H9 (cell line): ENCODE results near the gene PCGF3. TPM values are rescaled to one million over a fixed set of nuclear protein-coding genes. Genes with fewer than 3 reads are reported as not detected.
"Not testable (repeated sequence)": the region's sequence is repeated elsewhere in the genome, so short reads cannot be mapped to it uniquely, and the experiment has no call there.

Source experiments
- DNase-seq: peaks from one replicate; pipeline ENCODE4 v3.0.0-alpha.2; 2017
- H2AFZ ChIP-seq: one replicate; pipeline ENCODE4 v1.6.1; 2013; ENCODE audit warnings: mild to moderate bottlenecking, low read length, control low read depth, moderate library complexity
- H2AK5ac ChIP-seq: 2 replicates; pipeline ENCODE4 v1.6.1; 2013; ENCODE audit warnings: low read length, control low read depth, mixed read lengths; ENCODE audit not compliant: insufficient read length
- H2BK120ac ChIP-seq: one replicate; pipeline ENCODE4 v1.6.1; 2013; ENCODE audit warnings: low read depth, mild to moderate bottlenecking, low read length, control low read depth, inconsistent platforms; ENCODE audit not compliant: poor library complexity, severe bottlenecking
- H2BK12ac ChIP-seq: 2 replicates; pipeline ENCODE4 v1.6.1; 2013; ENCODE audit warnings: low read length, control low read depth, mixed read lengths, low read depth; ENCODE audit not compliant: insufficient read length
- H2BK15ac ChIP-seq: 2 replicates; pipeline ENCODE4 v1.6.1; 2013; ENCODE audit warnings: low read depth, low read length, control low read depth
- H2BK20ac ChIP-seq: one replicate; pipeline ENCODE4 v1.6.1; 2013; ENCODE audit warnings: low read depth, mild to moderate bottlenecking, low read length, control low read depth, inconsistent platforms; ENCODE audit not compliant: poor library complexity, severe bottlenecking
- H2BK5ac ChIP-seq: 2 replicates; pipeline ENCODE4 v1.6.1; 2013; ENCODE audit warnings: low read length, control low read depth, mixed read lengths; ENCODE audit not compliant: insufficient read length
- H3K14ac ChIP-seq: 2 replicates; pipeline ENCODE4 v1.6.1; 2013; ENCODE audit warnings: low read length, control low read depth; ENCODE audit not compliant: insufficient read depth
- H3K18ac ChIP-seq: 2 replicates; pipeline ENCODE4 v1.6.1; 2013; ENCODE audit warnings: low read depth, mild to moderate bottlenecking, mixed read lengths, low read length, control low read depth; ENCODE audit not compliant: insufficient read length
- H3K23ac ChIP-seq: 2 replicates; pipeline ENCODE4 v1.6.1; 2013; ENCODE audit warnings: low read length, control low read depth, mixed read lengths, low read depth; ENCODE audit not compliant: insufficient read length
- H3K23me2 ChIP-seq: 2 replicates; pipeline ENCODE4 v1.6.1; 2013; ENCODE audit warnings: low read depth, mild to moderate bottlenecking, mixed read lengths, low read length, control low read depth; ENCODE audit not compliant: insufficient read length, poor library complexity, severe bottlenecking
- H3K27ac ChIP-seq: 2 replicates; pipeline ENCODE4 v1.5.1; 2013; ENCODE audit warnings: low read length, control low read depth, mixed read lengths, low read depth; ENCODE audit not compliant: insufficient read length
- H3K27me3 ChIP-seq: 2 replicates; pipeline ENCODE4 v1.6.1; 2013; ENCODE audit warnings: low read length, control low read depth, inconsistent platforms; ENCODE audit not compliant: insufficient read depth
- H3K4ac ChIP-seq: 2 replicates; pipeline ENCODE4 v1.6.1; 2013; ENCODE audit warnings: low read depth, mild to moderate bottlenecking, control low read depth, inconsistent platforms, low read length, moderate library complexity
- H3K4me1 ChIP-seq: 2 replicates; pipeline ENCODE4 v1.6.1; 2013; ENCODE audit warnings: low read length, control low read depth, inconsistent platforms; ENCODE audit not compliant: insufficient read depth
- H3K4me2 ChIP-seq: 2 replicates; pipeline ENCODE4 v1.6.1; 2013; ENCODE audit warnings: low read length, control low read depth, mixed read lengths; ENCODE audit not compliant: insufficient read length, insufficient read depth
- H3K56ac ChIP-seq: 2 replicates; pipeline ENCODE4 v1.6.1; 2013; ENCODE audit warnings: low read depth, mild to moderate bottlenecking, mixed read lengths, low read length, control low read depth; ENCODE audit not compliant: insufficient read length
- H3K79me1 ChIP-seq: 2 replicates; pipeline ENCODE4 v1.6.1; 2013; ENCODE audit warnings: low read depth, mild to moderate bottlenecking, moderate library complexity, low read length, control low read depth, inconsistent platforms; ENCODE audit not compliant: insufficient read depth, poor library complexity, severe bottlenecking
- H3K79me2 ChIP-seq: 2 replicates; pipeline ENCODE4 v1.6.1; 2013; ENCODE audit warnings: low read length, control low read depth, inconsistent platforms; ENCODE audit not compliant: insufficient read depth
- H3K9ac ChIP-seq: 2 replicates; pipeline ENCODE4 v1.6.1; 2013; ENCODE audit warnings: low read length, control low read depth, mixed read lengths; ENCODE audit not compliant: insufficient read length; ENCODE audit errors: extremely low read depth
- H3K9me3 ChIP-seq: one replicate; pipeline ENCODE4 v1.6.1; 2013; ENCODE audit warnings: low read depth, low read length, inconsistent platforms; ENCODE audit not compliant: control insufficient read depth
- H3T11ph ChIP-seq: one replicate; pipeline ENCODE4 v1.6.1; 2013; ENCODE audit warnings: mild to moderate bottlenecking, low read length, control low read depth, inconsistent platforms
- H4K20me1 ChIP-seq: one replicate; pipeline ENCODE4 v1.6.1; 2013; ENCODE audit not compliant: control insufficient read depth, insufficient read length, insufficient read depth
- H4K5ac ChIP-seq: 2 replicates; pipeline ENCODE4 v1.6.1; 2013; ENCODE audit warnings: low read depth, mild to moderate bottlenecking, mixed read lengths, low read length, control low read depth; ENCODE audit not compliant: insufficient read length
- H4K8ac ChIP-seq: replicated peaks from 2 replicates; pipeline ENCODE4 v1.6.1; 2013; ENCODE audit warnings: low read length, control low read depth, mixed read lengths, low read depth; ENCODE audit not compliant: insufficient read length
- H4K91ac ChIP-seq: 2 replicates; pipeline ENCODE4 v1.6.1; 2013; ENCODE audit warnings: low read depth, mild to moderate bottlenecking, moderate library complexity, mixed read lengths, low read length, control low read depth; ENCODE audit not compliant: insufficient read length
- H3K27ac Mint-ChIP-seq, 3 experiments: 2 replicates in 2 of 3; 3 replicates in 1 of 3; pipeline ENCODE4 v1.8.0; 2020 to 2021; ENCODE audit warnings: mixed read lengths in 3 of 3, mild to moderate bottlenecking in 1 of 3, moderate library complexity in 1 of 3
- H3K27me3 Mint-ChIP-seq: 2 replicates; pipeline ENCODE4 v1.8.0; 2021; ENCODE audit warnings: low read depth, mild to moderate bottlenecking, moderate library complexity, mixed read lengths
- H3K36me3 Mint-ChIP-seq, 3 experiments: 2 replicates in 2 of 3; 3 replicates in 1 of 3; pipeline ENCODE4 v1.8.0; 2020 to 2021; ENCODE audit warnings: low read depth in 3 of 3, mixed read lengths in 3 of 3; ENCODE audit not compliant: insufficient read depth in 1 of 3
- H3K4me1 Mint-ChIP-seq, 2 experiments: 2 replicates each; pipeline ENCODE4 v1.8.0; 2020; ENCODE audit warnings: mixed read lengths in 2 of 2
- H3K4me3 Mint-ChIP-seq, 2 experiments: 2 replicates in 1 of 2; 3 replicates in 1 of 2; pipeline ENCODE4 v1.8.0; 2020 to 2021; ENCODE audit warnings: mild to moderate bottlenecking in 2 of 2, mixed read lengths in 2 of 2, moderate library complexity in 1 of 2
- H3K9me3 Mint-ChIP-seq, 2 experiments: 2 replicates in 1 of 2; 3 replicates in 1 of 2; pipeline ENCODE4 v1.8.0; 2020; ENCODE audit warnings: mild to moderate bottlenecking in 2 of 2, mixed read lengths in 2 of 2, moderate library complexity in 1 of 2
- CTCF ChIP-seq: fragments of 200-600 bp; sonication (generic); conservative IDR thresholded peaks from 3 replicates; pipeline ENCODE4 v1.8.0; 2021; ENCODE audit warnings: antibody characterized with exemption, mild to moderate bottlenecking
- WGBS: extraction: QIAGEN DNeasy Blood & Tissue Kit; methylation state at CpG from one replicate; pipeline ENCODE4 v1.1.7; 2013; ENCODE audit warnings: missing lambda C conversion rate, low lambda C conversion rate, mixed read lengths; ENCODE audit not compliant: insufficient read length; ENCODE audit errors: extremely low coverage; 5-methylcytosine and 5-hydroxymethylcytosine counted together
- total RNA-seq: library from RNA; stranded (reverse); gene quantifications from 2 replicates; pipeline ENCODE4 v1.2.1, GENCODE V29; 2021

Gene PCGF3
- total RNA-seq, 1 experiment from 2014 or later, result 43.1 TPM

GRCh38 chr4:704971-705277 lies 708 bp upstream of the PCGF3 start:
- H3K4me2 ChIP-seq, result peak overlapping the region; percentile 6
- H3K4me3 Mint-ChIP-seq, result peak overlapping the region in 1 of 2 experiments; percentile 75; a peak in 2 of 5 replicates

GRCh38 chr4:706083-706633 lies 526 bp downstream of the PCGF3 start:
- H4K20me1 ChIP-seq, H4K8ac ChIP-seq, H3K23ac ChIP-seq, H3K56ac ChIP-seq, H3K4me1 Mint-ChIP-seq, H3K9me3 Mint-ChIP-seq, H2BK20ac ChIP-seq, H3K79me1 ChIP-seq, H4K5ac ChIP-seq, H3K9me3 ChIP-seq, H3K23me2 ChIP-seq, H3T11ph ChIP-seq, H3K27ac Mint-ChIP-seq, H2BK15ac ChIP-seq, H2BK120ac ChIP-seq, H4K91ac ChIP-seq, DNase-seq, H3K4ac ChIP-seq, H3K27me3 ChIP-seq, H3K4me1 ChIP-seq, H2BK5ac ChIP-seq, H2BK12ac ChIP-seq, H2AK5ac ChIP-seq, H2AFZ ChIP-seq, H3K27ac ChIP-seq: not testable (repeated sequence)
- WGBS, result no CpG with 5 or more reads among the region's 21 CpGs
- Mint-ChIP-seq H3K27me3 (peaks cover 22% of the 10 kb centered on the region), H3K36me3 (peaks cover 22 to 28% (median 25%) of the 10 kb centered on the region in 3 experiments; a peak in 6 of 7 replicates), H3K4me3 (peak overlapping the region; percentile 53 to 75)
- H3K9ac ChIP-seq, result peak overlapping the region; percentile 87
- H3K14ac ChIP-seq, result peak overlapping the region; percentile 91
- peak overlapping the region; percentile 58 for H3K4me2 ChIP-seq
- peaks cover 21% of the 10 kb centered on the region; the same call in 1 of the 2 replicates for H3K79me2 ChIP-seq
- peak overlapping the region; percentile 56 for H3K18ac ChIP-seq

More at GRCh38 chr4:704971-705277, 708 bp upstream of the PCGF3 start:
- Mint-ChIP-seq H3K27me3 (peaks cover 24% of the 10 kb centered on the region), H3K9me3 (peaks cover 0 to 7% of the 10 kb centered on the region in 2 experiments; a peak in 2 of 5 replicates), H3K36me3 (peaks cover 13 to 16% (median 14%) of the 10 kb centered on the region in 3 experiments; a peak in 6 of 7 replicates), H3K4me1 (peaks cover 5 to 6% of the 10 kb centered on the region in 2 experiments; a peak in 3 of 4 replicates), H3K27ac (no peak overlapping the region)
- H2BK20ac ChIP-seq, result no peak overlapping the region
- H4K8ac ChIP-seq, result no peak overlapping the region
- WGBS, result 100% methylated on average over 1 of the region's 1 CpG
- H4K5ac ChIP-seq, result no peak overlapping the region
- H3K27ac ChIP-seq, result no peak overlapping the region
- no peak overlapping the region for H4K91ac ChIP-seq
- H2BK12ac ChIP-seq, result no peak overlapping the region
- H2AK5ac ChIP-seq, result no peak overlapping the region
- H3K9me3 ChIP-seq, result no peaks in the 10 kb centered on the region
- H3K27me3 ChIP-seq, result no peaks in the 10 kb centered on the region; the same call in 1 of the 2 replicates
- H3K56ac ChIP-seq, result no peak overlapping the region
- H3K23me2 ChIP-seq, result peaks cover 3% of the 10 kb centered on the region
- H3K4ac ChIP-seq, result no peak overlapping the region
- no peak overlapping the region for H2BK5ac ChIP-seq
- no peaks in the 10 kb centered on the region for H3K4me1 ChIP-seq
- no peak overlapping the region for H3T11ph ChIP-seq
- H2BK15ac ChIP-seq, result no peak overlapping the region
- H3K18ac ChIP-seq, result no peak overlapping the region
- no peak overlapping the region for H2AFZ ChIP-seq
- DNase-seq, result no peak
- H3K9ac ChIP-seq, result no peak overlapping the region
- H2BK120ac ChIP-seq, result no peak overlapping the region
- H3K14ac ChIP-seq, result no peak overlapping the region
- H3K79me2 ChIP-seq, result peaks cover 17% of the 10 kb centered on the region; the same call in 1 of the 2 replicates
- H4K20me1 ChIP-seq, result peaks cover 4% of the 10 kb centered on the region
- no peak for TF ChIP-seq CTCF
- no peak overlapping the region for H3K23ac ChIP-seq
- H3K79me1 ChIP-seq, result peaks cover 8% of the 10 kb centered on the region
